ENCODE data around the gene CYP2E1. TPM values are rescaled to one million over a fixed set of nuclear protein-coding genes. Genes with fewer than 3 reads are reported as not detected.

The CYP2E1 gene
- polyA plus RNA-seq, 1 of the 3 experiments (the other 2 are of a cell fraction): 0.61 TPM

DNA sequence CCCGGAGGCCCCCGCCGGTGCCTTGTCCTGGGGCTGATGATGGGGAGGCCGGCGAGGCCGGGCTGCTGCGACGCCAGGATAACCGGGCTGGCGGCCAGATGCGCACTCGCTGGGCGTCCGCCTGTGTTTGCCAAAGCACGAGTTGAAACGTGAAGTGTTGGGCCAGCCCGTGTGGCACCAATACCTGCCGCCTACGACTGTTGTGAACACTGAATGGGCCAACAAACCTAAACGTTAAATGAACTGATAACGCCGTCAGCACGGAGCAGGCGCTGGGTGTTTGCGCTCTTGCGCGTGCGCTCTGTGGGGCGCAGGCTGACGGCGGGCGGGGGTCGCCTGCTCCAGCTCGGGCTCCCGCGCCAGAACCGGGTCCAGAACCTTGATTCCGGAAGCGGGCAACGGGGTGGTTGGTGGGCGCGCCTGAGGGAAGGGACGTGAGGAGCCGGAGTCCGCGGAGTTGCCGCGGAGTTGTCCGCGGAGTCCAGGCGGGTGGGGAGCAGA is 658 bp downstream of the CYP2E1 start:
- WGBS (ENCODE audit: low lambda C conversion rate): 53% methylated on average over 6 of the region's 51 CpGs
- no peak for DNase-seq
- no peaks in the 10 kb centered on the region for H3K79me2 ChIP-seq (ENCODE audit: insufficient read depth)
- H3K4me1 ChIP-seq (ENCODE audit: control insufficient read depth in 1 of 2, insufficient read depth in 2 of 2, low read depth in 1 of 2, low read length in 1 of 2): no peaks in the 10 kb centered on the region; a peak in 1 of 4 replicates
- no peaks in the 10 kb centered on the region for H3K9me2 ChIP-seq
- H3K27me3 ChIP-seq (ENCODE audit: insufficient read depth): peaks cover 61% of the 10 kb centered on the region; the same call in 1 of the 2 replicates
- no peaks in the 10 kb centered on the region for H3K36me3 ChIP-seq (replicated peaks in 1 of 2; ENCODE audit: control insufficient read depth in 1 of 2, insufficient read depth in 2 of 2, low read length in 1 of 2)
- peaks cover 4% of the 10 kb centered on the region; the same call in 1 of the 2 replicates for H3K9me3 ChIP-seq
- H4K20me1 ChIP-seq (ENCODE audit: insufficient read depth): no peaks in the 10 kb centered on the region
- ChIA-PET POLR2A (no interaction called here), CTCF (no interaction called here)
- H2AFZ ChIP-seq (ENCODE audit: low read depth): no peak overlapping the region
- no peaks in the 10 kb centered on the region for H3F3A ChIP-seq (replicated peaks; ENCODE audit: insufficient read depth)
- no peak overlapping the region for H3K4me2 ChIP-seq
- TF ChIP-seq MXI1 (IDR thresholded peaks at IDR 0.05; ENCODE audit: low read depth, low read length) (no peak), SMC3 (IDR thresholded peaks at IDR 0.05; ENCODE audit: low read depth, low read length) (no peak), RXRA (IDR thresholded peaks at IDR 0.05; ENCODE audit: borderline replicate concordance, low read depth) (no peak), CHD2 (IDR thresholded peaks at IDR 0.05; ENCODE audit: low read length, partially characterized antibody) (no peak), FOXJ3 (CRISPR knock-in tag; IDR thresholded peaks at IDR 0.05) (no peak), MEF2A (IDR thresholded peaks at IDR 0.05; ENCODE audit: borderline replicate concordance, low read depth) (no peak), EP300 (IDR thresholded peaks at IDR 0.05; ENCODE audit: borderline replicate concordance in 1 of 2, low read depth in 1 of 2, low read length in 1 of 2) (no peak), NRF1 (IDR thresholded peaks at IDR 0.05; ENCODE audit: low read depth, low read length) (no peak), RAD21 (IDR thresholded peaks at IDR 0.05; ENCODE audit: low read length) (no peak)
- TF ChIP-seq, protein P1, sequence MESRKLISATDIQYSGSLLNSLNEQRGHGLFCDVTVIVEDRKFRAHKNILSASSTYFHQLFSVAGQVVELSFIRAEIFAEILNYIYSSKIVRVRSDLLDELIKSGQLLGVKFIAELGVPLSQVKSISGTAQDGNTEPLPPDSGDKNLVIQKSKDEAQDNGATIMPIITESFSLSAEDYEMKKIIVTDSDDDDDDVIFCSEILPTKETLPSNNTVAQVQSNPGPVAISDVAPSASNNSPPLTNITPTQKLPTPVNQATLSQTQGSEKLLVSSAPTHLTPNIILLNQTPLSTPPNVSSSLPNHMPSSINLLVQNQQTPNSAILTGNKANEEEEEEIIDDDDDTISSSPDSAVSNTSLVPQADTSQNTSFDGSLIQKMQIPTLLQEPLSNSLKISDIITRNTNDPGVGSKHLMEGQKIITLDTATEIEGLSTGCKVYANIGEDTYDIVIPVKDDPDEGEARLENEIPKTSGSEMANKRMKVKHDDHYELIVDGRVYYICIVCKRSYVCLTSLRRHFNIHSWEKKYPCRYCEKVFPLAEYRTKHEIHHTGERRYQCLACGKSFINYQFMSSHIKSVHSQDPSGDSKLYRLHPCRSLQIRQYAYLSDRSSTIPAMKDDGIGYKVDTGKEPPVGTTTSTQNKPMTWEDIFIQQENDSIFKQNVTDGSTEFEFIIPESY (IDR thresholded peaks at IDR 0.05; ENCODE audit: borderline replicate concordance, low read depth): no peak
- TF ChIP-seq, protein P2, sequence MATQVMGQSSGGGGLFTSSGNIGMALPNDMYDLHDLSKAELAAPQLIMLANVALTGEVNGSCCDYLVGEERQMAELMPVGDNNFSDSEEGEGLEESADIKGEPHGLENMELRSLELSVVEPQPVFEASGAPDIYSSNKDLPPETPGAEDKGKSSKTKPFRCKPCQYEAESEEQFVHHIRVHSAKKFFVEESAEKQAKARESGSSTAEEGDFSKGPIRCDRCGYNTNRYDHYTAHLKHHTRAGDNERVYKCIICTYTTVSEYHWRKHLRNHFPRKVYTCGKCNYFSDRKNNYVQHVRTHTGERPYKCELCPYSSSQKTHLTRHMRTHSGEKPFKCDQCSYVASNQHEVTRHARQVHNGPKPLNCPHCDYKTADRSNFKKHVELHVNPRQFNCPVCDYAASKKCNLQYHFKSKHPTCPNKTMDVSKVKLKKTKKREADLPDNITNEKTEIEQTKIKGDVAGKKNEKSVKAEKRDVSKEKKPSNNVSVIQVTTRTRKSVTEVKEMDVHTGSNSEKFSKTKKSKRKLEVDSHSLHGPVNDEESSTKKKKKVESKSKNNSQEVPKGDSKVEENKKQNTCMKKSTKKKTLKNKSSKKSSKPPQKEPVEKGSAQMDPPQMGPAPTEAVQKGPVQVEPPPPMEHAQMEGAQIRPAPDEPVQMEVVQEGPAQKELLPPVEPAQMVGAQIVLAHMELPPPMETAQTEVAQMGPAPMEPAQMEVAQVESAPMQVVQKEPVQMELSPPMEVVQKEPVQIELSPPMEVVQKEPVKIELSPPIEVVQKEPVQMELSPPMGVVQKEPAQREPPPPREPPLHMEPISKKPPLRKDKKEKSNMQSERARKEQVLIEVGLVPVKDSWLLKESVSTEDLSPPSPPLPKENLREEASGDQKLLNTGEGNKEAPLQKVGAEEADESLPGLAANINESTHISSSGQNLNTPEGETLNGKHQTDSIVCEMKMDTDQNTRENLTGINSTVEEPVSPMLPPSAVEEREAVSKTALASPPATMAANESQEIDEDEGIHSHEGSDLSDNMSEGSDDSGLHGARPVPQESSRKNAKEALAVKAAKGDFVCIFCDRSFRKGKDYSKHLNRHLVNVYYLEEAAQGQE (IDR thresholded peaks at IDR 0.05; ENCODE audit: low read depth, low read length): no peak
- TF ChIP-seq, protein P3, sequence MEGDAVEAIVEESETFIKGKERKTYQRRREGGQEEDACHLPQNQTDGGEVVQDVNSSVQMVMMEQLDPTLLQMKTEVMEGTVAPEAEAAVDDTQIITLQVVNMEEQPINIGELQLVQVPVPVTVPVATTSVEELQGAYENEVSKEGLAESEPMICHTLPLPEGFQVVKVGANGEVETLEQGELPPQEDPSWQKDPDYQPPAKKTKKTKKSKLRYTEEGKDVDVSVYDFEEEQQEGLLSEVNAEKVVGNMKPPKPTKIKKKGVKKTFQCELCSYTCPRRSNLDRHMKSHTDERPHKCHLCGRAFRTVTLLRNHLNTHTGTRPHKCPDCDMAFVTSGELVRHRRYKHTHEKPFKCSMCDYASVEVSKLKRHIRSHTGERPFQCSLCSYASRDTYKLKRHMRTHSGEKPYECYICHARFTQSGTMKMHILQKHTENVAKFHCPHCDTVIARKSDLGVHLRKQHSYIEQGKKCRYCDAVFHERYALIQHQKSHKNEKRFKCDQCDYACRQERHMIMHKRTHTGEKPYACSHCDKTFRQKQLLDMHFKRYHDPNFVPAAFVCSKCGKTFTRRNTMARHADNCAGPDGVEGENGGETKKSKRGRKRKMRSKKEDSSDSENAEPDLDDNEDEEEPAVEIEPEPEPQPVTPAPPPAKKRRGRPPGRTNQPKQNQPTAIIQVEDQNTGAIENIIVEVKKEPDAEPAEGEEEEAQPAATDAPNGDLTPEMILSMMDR (IDR thresholded peaks at IDR 0.05): no peak
- TF ChIP-seq, protein P4, sequence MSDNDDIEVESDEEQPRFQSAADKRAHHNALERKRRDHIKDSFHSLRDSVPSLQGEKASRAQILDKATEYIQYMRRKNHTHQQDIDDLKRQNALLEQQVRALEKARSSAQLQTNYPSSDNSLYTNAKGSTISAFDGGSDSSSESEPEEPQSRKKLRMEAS (IDR thresholded peaks at IDR 0.05; ENCODE audit: low read depth): no peak
- no peak overlapping the region for H3K27ac ChIP-seq (ENCODE audit: low read depth in 2 of 2, low read length in 1 of 2)
- H3K4me3 ChIP-seq (ENCODE audit: low read depth in 2 of 2, low read length in 1 of 2): no peak overlapping the region
- H3K9ac ChIP-seq: no peak overlapping the region
